ENCODE measurements around the gene ACSL5. TPM values are rescaled to one million over a fixed set of nuclear protein-coding genes. Genes with fewer than 3 reads are reported as not detected.

ACSL5 gene
- total RNA-seq, 1 experiment from 2014 or later = 25.5 TPM

DNA sequence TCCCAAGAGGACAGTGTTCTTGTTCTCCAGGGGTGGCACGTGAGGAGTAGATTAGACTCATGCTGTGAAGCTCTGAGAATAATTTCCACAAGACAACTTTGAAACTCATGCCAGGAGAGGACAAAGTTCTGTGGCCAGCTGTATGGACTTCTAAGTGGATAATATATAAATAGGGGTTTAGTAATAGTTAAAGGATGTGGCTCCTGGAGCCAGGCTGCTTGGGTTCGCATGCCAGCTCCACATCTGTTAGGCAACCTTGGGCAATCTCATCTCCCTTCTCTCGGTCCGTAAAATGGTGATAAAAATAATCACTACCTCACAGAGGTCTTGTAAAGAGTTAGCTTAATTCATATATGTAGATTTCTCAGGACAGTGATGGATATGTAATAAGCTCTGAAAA is 35.8 kb downstream of the ACSL5 start:
- DNase-seq (ENCODE audit: low read depth) = no peak

GRCh38 chr10:112412696-112413095 is 38.8 kb downstream of the ACSL5 start:
- DNase-seq (ENCODE audit: low read depth) = no peak

DNA sequence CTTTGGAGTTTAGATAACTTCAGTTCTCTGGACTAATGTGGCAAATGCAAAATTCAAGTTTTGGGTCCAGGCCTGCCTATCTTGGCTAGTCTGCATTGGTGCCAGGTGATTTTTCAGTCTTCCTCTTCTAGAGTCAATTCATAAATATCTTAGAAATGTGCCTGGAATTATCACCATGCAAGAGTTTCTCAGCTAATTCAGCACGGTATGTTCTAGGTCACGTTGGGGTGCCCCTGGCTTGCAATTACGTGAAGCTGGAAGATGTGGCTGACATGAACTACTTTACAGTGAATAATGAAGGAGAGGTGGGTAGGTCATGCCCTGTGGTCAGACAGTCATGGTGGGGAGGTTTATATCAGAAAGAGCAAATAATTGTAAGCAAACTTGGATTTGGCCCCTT is 47.8 kb downstream of the ACSL5 start:
- DNase-seq (ENCODE audit: low read depth) = no peak

GRCh38 chr10:112424651-112425050 is 50.7 kb downstream of the ACSL5 start:
- no peak for DNase-seq (ENCODE audit: low read depth)

GRCh38 chr10:112426111-112426510 is 52.2 kb downstream of the ACSL5 start:
- no peak for DNase-seq (ENCODE audit: low read depth)

DNA sequence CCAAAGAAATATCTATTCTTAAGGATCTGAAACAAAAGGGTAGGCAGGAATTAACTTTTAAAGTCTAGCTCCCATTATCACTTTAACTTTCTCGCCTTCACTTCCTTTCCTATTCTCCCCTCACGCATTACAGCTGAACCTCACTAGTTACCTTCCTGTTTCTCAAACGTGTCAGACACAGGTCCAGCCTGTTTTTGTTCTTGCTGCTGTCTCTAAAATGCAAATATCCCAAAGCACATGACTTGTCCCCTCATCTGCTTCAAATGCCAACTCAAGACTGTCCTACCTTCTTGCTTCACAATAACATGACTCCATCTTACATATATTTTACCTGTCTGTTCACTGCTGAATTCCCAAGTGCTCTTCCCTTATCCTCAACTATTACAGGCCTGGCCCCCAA is 55.2 kb downstream of the ACSL5 start:
- DNase-seq (ENCODE audit: low read depth) = no peak

DNA sequence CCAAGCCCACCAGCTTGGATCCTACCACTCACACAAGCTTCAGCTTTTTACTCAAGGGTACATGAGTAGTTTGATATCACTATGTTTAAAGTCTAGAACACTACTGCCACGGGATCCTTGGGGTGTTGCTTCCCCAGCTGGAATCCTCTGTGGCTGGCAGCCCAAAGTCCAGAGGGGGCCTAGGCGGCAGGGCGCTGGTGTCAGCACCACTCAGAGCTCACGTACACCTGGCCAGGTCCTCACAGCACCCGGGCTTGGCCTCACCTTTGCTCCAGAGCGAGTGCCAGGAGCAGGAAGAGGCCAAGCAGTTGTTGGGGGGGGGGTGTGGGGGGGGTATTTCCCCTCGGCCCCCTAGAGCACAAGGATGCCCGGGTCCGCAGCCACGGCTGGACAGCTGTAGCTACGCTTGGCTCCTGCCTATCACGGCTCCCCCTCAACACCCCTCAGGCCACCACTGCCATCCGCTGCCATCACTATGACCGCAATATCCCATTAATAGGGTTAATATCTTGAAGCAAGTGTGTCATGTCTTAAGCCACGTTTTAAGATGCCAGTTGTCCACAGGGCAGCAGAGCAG is 55.8 kb downstream of the ACSL5 start:
- DNase-seq (ENCODE audit: low read depth) = no peak

- no peak for DNase-seq (ENCODE audit: low read depth)
Measured at GRCh38 chr10:112433136-112433535, 59.2 kb downstream of the ACSL5 start.

DNA sequence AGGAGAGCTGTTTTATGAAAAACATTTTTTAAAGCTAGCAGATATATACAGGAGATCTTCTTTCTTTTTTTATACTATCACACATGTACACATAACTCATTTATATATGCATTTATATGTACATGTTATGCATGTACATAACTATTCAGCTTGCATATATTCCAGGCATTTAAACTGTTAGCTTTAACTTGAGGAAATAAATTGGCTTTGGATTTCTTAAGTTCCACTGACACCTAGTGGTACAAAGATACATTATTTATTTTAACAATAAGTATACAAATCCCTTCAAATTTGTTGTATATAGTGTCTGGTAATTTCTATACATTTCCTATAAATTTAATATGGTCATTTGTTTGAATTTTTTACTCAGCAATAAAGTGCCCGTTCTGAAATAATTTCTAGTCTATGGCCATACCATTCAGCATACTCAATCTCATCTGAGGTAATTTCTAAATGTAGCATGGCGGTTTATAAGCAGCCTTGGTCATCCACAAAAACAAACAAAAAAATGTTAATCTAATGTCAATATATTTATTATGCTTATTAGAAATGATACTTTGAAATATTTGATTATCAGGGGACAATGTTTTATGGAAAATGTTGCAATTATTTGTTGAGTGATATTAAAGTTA is 61.2 kb downstream of the ACSL5 start:
- DNase-seq (ENCODE audit: low read depth) = peak; percentile 52

DNA sequence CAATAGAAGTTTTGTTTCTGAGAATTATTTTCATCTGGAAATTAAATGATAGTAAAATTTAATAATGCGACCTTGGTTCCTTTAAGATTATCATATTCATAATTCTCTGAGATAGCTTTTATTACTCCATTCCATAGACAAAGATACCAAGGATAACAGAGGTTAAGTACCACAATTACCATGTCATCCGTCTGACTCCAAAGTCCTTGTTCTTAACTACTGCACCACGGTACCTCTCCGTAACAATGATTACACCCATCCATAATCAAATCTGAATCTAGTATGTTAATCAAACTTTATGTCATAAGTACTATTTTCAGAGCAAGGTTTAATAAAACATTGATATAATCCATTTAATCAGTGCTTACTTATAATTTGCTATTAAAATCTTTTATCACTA is 64.4 kb downstream of the ACSL5 start:
- no peak for DNase-seq (ENCODE audit: low read depth)

GRCh38 chr10:112441520-112441919 is 67.6 kb downstream of the ACSL5 start:
- DNase-seq (ENCODE audit: low read depth) = no peak

DNA sequence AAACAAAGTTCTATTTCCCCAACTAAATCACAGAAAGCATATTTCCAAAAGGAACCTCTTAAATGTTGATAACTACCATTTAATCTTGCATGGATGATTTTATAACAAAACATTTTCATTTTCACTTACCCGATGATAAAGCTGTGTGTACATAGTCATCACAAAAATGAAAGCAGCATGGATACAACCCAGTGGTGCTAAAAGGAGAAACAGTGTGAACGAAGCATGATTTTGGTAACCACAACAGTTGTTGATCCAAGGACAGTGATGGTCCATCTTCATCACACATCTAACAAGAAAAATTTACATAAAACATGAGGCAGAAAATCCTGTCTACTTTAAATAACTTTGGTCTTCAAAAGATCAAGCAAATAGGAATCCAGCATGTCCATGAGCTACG is 68.1 kb downstream of the ACSL5 start:
- DNase-seq (ENCODE audit: low read depth) = no peak

- DNase-seq (ENCODE audit: low read depth) = peak; percentile 39
Measured at GRCh38 chr10:112446055-112446854, 72.3 kb downstream of the ACSL5 start.

DNA sequence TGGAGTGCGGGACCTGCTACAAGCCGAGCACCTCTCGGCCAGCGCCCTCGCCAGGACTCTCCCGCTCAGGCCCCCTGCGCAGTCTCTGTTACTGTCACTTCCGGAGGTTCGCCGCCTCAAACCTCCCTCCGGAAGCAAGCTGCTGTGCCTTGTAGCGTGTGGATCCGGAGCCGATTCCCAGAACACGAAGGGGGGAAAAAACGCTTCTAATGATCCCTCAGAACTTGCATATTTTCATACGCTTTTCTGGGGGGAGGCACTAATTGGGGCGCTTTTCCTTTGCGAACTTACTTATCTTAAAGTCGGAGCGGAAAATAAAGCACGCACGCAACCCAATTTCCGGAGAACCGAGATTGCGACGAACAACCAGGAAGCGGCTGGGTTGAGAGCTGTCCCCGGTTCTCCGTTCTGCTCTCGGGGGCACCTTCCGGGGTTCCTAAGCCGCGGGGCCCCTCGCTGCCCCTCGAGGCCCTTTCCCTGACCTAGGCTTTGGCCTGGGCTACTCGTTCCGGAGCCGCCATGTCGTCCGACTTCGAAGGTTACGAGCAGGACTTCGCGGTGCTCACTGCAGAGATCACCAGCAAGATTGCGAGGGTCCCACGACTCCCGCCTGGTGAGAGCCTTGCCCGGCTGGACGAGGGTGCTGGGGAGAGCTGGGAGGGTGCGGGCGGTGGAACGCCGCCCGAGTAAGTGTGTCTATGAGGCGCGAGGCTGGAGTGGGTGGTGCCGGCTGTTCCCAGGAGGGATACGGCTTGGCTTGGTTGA is 73.1 kb downstream of the ACSL5 start, which contains the start of the genes VTI1A and ZDHHC6:
VTI1A (plus strand) TSS at position 361 of the 765 bp plus-strand sequence; CDS start at position 520, 159 bp downstream.
ZDHHC6 (minus strand) TSS at position 60 of the 765 bp plus-strand sequence. CDS start 1,478 bp downstream, outside the sequence.
- peak; percentile 82 for DNase-seq (ENCODE audit: low read depth)

GRCh38 chr10:112447620-112447928 is 73.7 kb downstream of the ACSL5 start:
- DNase-seq (ENCODE audit: low read depth) = no peak

DNA sequence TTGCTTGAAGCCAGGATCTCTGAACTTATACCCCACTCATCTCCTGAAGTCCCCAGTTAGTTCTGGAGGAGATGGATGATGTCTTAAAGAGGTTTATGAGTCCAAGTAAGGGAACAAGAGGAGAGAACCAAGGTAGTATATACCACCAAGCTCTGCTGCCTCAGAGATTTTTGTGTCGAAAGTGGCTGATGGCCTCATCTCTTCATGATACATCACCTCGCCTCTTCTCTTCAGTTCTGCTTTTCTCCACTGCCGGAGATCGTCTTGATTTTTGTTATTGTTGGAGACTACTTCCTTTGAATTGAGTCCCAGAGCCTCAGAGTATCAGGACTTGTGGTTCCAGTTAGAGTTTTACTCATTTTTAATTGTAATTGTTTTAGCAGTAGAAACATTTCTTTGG is 75.0 kb downstream of the ACSL5 start:
- DNase-seq (ENCODE audit: low read depth) = no peak

DNA sequence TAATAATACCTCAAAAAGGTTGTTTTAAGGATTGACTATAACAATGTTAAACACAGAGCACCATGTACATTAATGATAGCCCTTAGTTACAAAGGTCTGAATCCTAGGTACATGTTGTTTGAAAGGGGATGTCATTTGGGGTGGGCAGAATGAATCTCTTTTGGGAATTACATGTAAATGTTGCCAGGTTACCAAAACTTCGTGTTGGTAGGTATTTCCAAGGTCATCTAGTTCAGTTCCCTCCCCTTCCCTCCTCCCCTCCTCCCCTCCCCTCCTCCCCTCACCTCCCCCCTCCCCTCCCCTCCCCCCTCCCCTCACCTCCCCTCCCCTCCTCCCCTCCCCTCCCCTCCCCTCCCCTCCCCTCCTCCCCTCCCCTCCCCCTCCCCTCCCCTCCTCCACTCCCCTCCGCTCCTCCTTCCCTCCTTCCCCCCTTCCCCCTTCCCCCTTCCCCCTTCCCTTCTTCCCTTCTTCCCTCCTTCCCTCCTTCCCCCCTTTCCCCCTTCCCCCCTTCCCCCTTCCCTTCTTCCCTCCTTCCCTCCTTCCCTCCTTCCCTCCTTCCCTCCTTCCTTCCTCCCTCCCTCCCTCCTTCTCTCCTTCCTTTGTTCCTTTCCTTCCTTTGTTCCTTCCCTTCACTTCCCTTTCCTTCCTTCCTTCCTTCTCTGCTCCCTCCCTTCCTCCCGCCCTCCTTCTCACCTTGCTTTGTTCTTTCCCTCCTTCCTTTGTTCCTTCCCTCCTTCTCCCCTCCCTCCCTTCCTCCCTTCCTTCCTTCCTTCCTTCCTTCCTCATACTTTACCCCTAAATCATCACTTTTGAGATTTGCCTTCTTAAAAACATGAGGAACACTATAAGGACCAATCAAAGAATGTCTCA is 81.2 kb downstream of the ACSL5 start:
- DNase-seq (ENCODE audit: low read depth) = no peak

DNA sequence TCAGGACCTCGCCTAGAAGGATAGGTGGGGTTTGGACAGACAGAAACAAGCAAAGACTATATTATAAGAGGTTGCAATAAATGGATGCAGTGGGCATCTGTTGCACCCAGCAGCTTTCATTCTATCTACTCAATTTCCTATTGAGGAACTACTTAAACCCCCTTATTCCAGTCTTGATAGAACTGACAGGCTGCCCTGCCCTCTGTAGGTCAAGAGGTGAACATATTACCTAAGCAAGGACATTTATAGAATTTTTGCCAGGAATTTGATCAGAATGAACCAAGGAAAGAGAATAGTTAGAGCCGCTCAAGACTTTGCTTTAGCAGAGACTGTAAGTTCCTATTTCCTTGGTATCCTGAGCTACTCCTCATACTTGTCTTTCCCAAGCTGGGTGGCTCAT is 82.6 kb downstream of the ACSL5 start:
- DNase-seq (ENCODE audit: low read depth) = no peak

GRCh38 chr10:112460366-112460765 is 86.5 kb downstream of the ACSL5 start:
- DNase-seq (ENCODE audit: low read depth) = no peak

- DNase-seq (ENCODE audit: low read depth) = peak; percentile 60
Measured at GRCh38 chr10:112461029-112461887, 87.3 kb downstream of the ACSL5 start.

Data from M059J (cell line).